Ascending aorta (tissue), 2 donors: Measurements from ENCODE around the gene CDK17. TPM values are rescaled to one million over a fixed set of nuclear protein-coding genes. Genes with fewer than 3 reads are reported as not detected.

Experiments
- DNase-seq, 2 donors: peaks; one replicate each; pipeline ENCODE4 v3.0.0-alpha.2; 2019; ENCODE audit warnings: low spot score in 2 of 2
- H3K27ac ChIP-seq, 2 donors: fragments of 200-600 bp; sonication (generic); one replicate each; pipeline ENCODE4 v1.5.1; 2016 to 2017; ENCODE audit warnings: mild to moderate bottlenecking in 1 of 2
- H3K27me3 ChIP-seq: fragments of 200-600 bp; sonication (generic); one replicate; pipeline ENCODE4 v1.5.1; 2017
- H3K36me3 ChIP-seq, 2 donors: fragments of 200-600 bp; sonication (generic); one replicate each; pipeline ENCODE4 v1.5.1; 2016
- H3K4me1 ChIP-seq, 2 donors: fragments of 200-600 bp; sonication (generic); one replicate each; pipeline ENCODE4 v1.5.1; 2016 to 2017; ENCODE audit warnings: mild to moderate bottlenecking in 1 of 2
- H3K4me3 ChIP-seq, 2 donors: fragments of 200-600 bp; sonication (generic); one replicate each; pipeline ENCODE4 v1.5.1; 2016 to 2017; ENCODE audit warnings: mild to moderate bottlenecking in 1 of 2
- H3K9me3 ChIP-seq, 2 donors: fragments of 200-600 bp; sonication (generic); one replicate each; pipeline ENCODE4 v1.5.1; 2016
- CTCF ChIP-seq, 3 experiments: fragments of 200-600 bp in 2 of 3; fragments of 450-650 bp in 1 of 3; sonication (generic) in 2 of 3; IDR thresholded peaks; one replicate each; pipeline ENCODE4 v1.5.1; 2016 to 2019; ENCODE audit warnings: antibody characterized with exemption in 3 of 3, mild to moderate bottlenecking in 1 of 3, moderate library complexity in 1 of 3
- intact Hi-C: fragments of 100-400 bp; cut with DNase I; formaldehyde crosslinking; loops from one replicate; pipeline ENCODE4 v1.15.1; 2023
- total RNA-seq: library from RNA; depleted of rRNA; stranded (reverse); fragments of >200 nt; gene quantifications from one replicate; pipeline ENCODE4 v1.1.0, GENCODE V29; 2016

Gene CDK17
- total RNA-seq, 1 donor from 2014 or later, result 49.7 TPM

DNA sequence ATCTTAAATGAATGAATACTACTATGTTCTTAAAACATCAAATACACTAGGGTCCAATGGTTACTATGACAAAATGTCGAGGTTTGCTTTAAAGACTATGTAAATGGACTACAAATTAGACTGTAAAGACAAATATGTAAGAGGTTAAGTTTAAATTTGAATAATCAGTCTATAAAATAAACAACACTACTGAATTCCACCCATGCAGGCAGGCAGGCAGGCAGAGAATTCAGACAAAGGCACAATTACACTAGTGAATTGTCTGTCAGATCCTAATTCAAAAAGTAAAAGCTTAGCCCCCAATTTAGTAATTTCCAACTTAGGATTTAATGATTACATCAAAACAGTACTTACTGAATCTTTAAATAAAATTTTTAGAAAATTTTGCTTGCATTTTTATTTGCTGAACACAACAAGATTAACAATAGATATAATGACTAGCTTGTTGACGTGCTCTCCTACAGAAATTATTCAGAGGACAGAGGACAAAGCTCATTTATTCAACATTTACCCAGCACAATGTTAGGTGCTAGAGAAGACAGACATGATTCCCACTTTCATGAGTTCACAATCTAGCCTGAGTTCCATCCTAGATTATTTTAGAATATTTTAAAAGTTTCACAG, 97.4 kb downstream of the CDK17 start:
- no peaks in the 10 kb centered on the region for H3K9me3 ChIP-seq
- no peak for DNase-seq
- intact Hi-C loops, result loop anchor here (5.0 kb wide), 1 partner anchor 95 kb away; no protein-coding TSS in a partner anchor
- no peak overlapping the region for H3K4me3 ChIP-seq
- no peaks in the 10 kb centered on the region for H3K27me3 ChIP-seq
- H3K36me3 ChIP-seq, result peaks cover 2 to 5% of the 10 kb centered on the region in 2 donors
- no peak for TF ChIP-seq CTCF (IDR thresholded peaks at IDR 0.05)
- H3K4me1 ChIP-seq, result no peaks in the 10 kb centered on the region
- H3K27ac ChIP-seq, result no peak overlapping the region

GRCh38 chr12:96301732-96302131, 98.5 kb downstream of the CDK17 start:
- TF ChIP-seq CTCF (IDR thresholded peaks at IDR 0.05), result no peak
- H3K27ac ChIP-seq, result no peak overlapping the region
- H3K36me3 ChIP-seq, result peaks cover 2 to 5% of the 10 kb centered on the region in 2 donors
- H3K9me3 ChIP-seq, result no peaks in the 10 kb centered on the region
- H3K27me3 ChIP-seq, result no peaks in the 10 kb centered on the region
- no peaks in the 10 kb centered on the region for H3K4me1 ChIP-seq
- no peak for DNase-seq
- H3K4me3 ChIP-seq, result no peak overlapping the region
- intact Hi-C loops, result loop anchor here (5.0 kb wide), 1 partner anchor 96 kb away; no protein-coding TSS in a partner anchor

DNA sequence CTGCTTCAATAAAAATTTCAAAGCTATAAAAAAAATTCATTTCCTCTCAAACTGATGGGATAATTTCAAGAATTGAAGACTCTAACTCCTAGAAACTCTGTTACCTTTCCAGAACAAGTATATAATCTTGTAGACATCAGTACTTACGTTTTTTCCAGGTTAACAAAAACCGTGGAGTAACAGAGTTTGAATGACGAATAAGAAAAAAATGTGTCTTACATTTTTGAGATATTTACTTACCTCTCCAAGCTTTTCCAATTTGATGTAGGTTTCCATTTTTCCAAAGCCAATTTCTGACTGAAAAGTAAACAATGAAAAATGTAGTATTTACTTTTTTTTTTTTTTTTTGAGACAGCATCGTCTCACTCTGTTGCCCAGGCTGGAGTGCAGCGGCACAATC, 100.2 kb downstream of the CDK17 start:
- intact Hi-C loops, result loop anchor here (5.0 kb wide), 1 partner anchor 97 kb away; no protein-coding TSS in a partner anchor

DNA sequence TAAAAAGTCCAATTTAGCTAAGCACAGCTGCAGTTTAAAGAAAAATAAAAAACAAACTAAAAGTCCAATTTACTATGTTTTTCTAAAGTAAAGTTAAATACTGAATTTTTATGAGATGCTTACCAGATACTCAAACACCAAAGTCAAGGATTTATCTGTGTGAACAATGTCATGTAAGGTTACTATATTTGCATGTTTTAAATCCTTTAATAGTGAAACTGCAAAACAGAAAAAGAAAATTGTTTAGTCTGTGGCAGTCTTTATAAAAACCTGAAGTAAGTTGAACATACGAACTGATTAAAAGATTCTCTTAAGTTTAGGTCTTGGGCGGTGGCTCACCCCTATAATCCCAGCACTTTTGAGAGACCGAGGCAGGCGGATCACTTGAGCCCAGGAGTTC, 102.7 kb downstream of the CDK17 start:
- intact Hi-C loops, result no loop called here

More for the DNA sequence above, 100.2 kb downstream of the CDK17 start:
- peaks cover 2 to 5% of the 10 kb centered on the region in 2 donors for H3K36me3 ChIP-seq
- no peak for TF ChIP-seq CTCF (IDR thresholded peaks at IDR 0.05)
- H3K4me3 ChIP-seq, result no peak overlapping the region
- no peaks in the 10 kb centered on the region for H3K4me1 ChIP-seq
- DNase-seq, result no peak
- H3K9me3 ChIP-seq, result no peaks in the 10 kb centered on the region
- H3K27me3 ChIP-seq, result no peaks in the 10 kb centered on the region
- H3K27ac ChIP-seq, result no peak overlapping the region

DNA sequence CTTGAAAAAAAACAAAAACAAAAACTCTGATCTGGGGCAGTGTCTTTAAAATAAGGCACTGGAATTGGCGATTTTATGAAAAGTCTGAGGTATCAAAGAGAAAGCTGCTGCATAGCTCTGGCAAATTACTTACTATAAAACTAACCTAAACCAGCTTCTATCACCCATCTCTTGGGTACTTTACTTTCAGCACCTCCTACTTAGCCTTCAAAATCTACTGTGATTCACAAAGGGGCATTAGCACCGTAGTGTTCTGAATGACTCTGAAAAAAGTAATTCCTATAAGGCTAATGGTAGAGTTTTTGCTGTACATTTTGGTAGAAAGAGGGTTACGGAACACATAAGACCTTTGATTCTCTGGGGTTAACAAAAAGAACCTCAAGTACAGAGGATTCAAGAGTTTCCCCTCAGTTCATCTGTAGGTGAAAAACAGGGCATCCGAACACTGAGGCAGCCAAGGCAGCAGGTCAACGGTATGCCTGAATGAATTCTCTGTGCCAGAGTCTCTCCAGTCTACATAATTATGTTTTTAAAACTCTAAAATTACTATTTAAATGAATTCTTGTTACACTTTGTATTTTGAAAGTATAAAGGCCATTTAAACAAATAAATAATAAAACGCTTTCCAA, 104.6 kb downstream of the CDK17 start:
- Histone ChIP-seq H3K36me3 (peaks cover 5 to 22% of the 10 kb centered on the region in 2 donors), H3K4me1 (no peaks in the 10 kb centered on the region), H3K4me3 (no peak overlapping the region), H3K27me3 (no peaks in the 10 kb centered on the region), H3K9me3 (no peaks in the 10 kb centered on the region), H3K27ac (no peak overlapping the region)
- TF ChIP-seq CTCF (IDR thresholded peaks at IDR 0.05), result no peak
- DNase-seq, result no peak
- intact Hi-C loops, result no loop called here

More for the DNA sequence above, 102.7 kb downstream of the CDK17 start:
- Histone ChIP-seq H3K27ac (no peak overlapping the region), H3K9me3 (no peaks in the 10 kb centered on the region), H3K36me3 (peaks cover 2 to 17% of the 10 kb centered on the region in 2 donors), H3K4me1 (no peaks in the 10 kb centered on the region), H3K27me3 (no peaks in the 10 kb centered on the region), H3K4me3 (no peak overlapping the region)
- TF ChIP-seq CTCF (IDR thresholded peaks at IDR 0.05), result no peak
- no peak for DNase-seq
